Dermis microvascular lymphatic vessel endothelial cell (primary cell): ENCODE results near the gene LMLN. TPM values are rescaled to one million over a fixed set of nuclear protein-coding genes. Genes with fewer than 3 reads are reported as not detected.
"Not testable (repeated sequence)": the region's sequence is repeated elsewhere in the genome, so short reads cannot be mapped to it uniquely, and the experiment has no call there.

Experiments used
- DNase-seq, 2 donors: peaks; one replicate each; pipeline versions ENCODE4 v3.0.0 to v3.0.0-alpha.2; 2010; ENCODE audit warnings: low read depth in 2 of 2
- total RNA-seq: library from RNA; depleted of rRNA; stranded (reverse); fragments of >200 nt; gene quantifications from 2 replicates; pipeline ENCODE4 v1.2.1, GENCODE V29; 2014

Gene LMLN
- total RNA-seq, 1 donor from 2014 or later, result 3.7 TPM

- DNase-seq, result peak in 1 of 2 donors; percentile 2
These were observed 119.9 kb downstream of the LMLN start for GRCh38 chr3:198079771-198080520.

GRCh38 chr3:198080521-198081384, 120.7 kb downstream of the LMLN start:
- DNase-seq, result peak; percentile 21 to 69

GRCh38 chr3:198081421-198081844, 121.4 kb downstream of the LMLN start:
- DNase-seq, result no peak

- not testable (repeated sequence) for DNase-seq
These were observed 122.2 kb downstream of the LMLN start for GRCh38 chr3:198082226-198082625.

- DNase-seq, result no peak
These were observed 128.5 kb downstream of the LMLN start for GRCh38 chr3:198088421-198088955.

- DNase-seq, result no peak
These were observed 130.8 kb downstream of the LMLN start for GRCh38 chr3:198090795-198091332.

GRCh38 chr3:198092276-198092675, 132.3 kb downstream of the LMLN start:
- DNase-seq, result no peak

GRCh38 chr3:198093112-198093679, 133.2 kb downstream of the LMLN start:
- no peak for DNase-seq

Other genes starting within 250 kb of the LMLN start
- gene RUBCN, start 223.3 kb upstream of the LMLN start, total RNA-seq, result 5.1 and 9.0 TPM in 2 replicates
- gene FYTTD1, start 210.3 kb upstream of the LMLN start, total RNA-seq, result 31.8 and 33.6 TPM in 2 replicates
- gene LRCH3, start 169.0 kb upstream of the LMLN start, total RNA-seq, result 60.5 and 74.2 TPM in 2 replicates
- 488 and 641 TPM in 2 replicates for gene RPL35A, start 10.0 kb upstream of the LMLN start, total RNA-seq